Measurements from ENCODE around the gene TBC1D1.

Gene TBC1D1

DNA sequence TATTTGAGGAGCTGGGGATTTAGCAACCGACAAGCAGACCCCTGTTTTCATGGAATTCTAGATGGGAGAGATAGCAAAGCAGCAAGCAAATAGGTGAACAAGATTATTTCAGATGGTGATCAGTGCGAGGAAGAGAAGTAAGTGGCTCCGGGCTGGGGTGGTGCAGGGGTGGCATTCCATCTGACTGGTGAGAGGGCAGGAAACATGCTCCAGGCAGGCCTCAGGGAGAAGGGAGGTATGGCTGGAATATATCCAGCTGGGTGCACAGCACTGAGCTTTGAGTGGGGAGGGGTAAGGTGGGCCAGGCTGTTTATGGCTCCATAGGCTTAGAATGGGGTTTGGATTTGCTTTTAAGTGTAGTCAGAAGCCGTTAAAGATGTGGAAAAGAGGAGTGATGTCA is 90.5 kb downstream of the TBC1D1 start:
- H3K9me3 Mint-ChIP-seq: no peaks in the 10 kb centered on the region
- DNase-seq (ENCODE audit: low spot score in 2 of 2) (no peak), ATAC-seq (no peak)
- H3K4me3 Mint-ChIP-seq: no peak overlapping the region
- peaks cover 33% of the 10 kb centered on the region for H3K4me1 Mint-ChIP-seq
- H3K27ac Mint-ChIP-seq: no peak overlapping the region
- H3K36me3 Mint-ChIP-seq: no peaks in the 10 kb centered on the region

DNA sequence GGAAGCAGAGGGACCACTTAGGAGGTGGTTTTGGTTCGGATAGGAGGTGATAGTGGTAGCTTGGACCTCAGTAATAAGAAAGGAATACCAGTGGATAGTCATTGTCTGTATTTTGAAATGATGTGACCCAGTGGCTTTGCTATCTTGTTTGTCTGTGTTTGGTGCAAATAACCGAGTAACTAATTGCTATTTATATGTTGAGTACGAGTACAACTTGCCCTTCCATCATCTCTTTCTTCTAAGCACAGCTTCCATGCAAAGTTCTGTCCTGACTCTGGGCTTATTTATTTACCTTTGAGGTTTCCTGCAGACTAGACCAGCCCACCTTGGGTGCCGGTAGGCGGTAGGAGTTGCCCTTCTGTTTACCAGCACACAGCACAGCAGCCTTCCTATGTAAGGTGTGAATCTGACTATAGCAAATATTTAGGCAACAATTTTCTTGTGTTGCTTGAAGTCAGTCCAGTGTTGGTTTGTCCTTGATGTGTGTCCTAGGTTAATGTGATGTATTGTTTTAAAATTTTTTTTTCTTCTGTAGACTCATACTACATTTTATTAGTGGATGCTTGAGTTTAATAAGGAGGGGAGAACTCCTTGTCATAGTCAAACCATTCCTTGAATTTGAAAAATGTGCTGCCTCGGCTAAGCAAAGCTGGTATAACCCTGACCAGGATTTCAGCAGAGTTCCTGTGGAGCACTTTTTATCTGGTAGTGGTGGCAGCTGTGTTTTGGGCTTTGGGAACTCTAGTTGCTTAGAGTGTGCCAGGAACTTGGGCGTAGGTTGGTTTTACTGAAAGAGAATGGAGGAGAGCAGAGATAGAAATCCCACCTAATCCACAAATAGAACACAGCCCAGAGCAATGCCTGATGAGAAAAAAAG is 91.2 kb downstream of the TBC1D1 start:
- ATAC-seq: no peak
- Mint-ChIP-seq H3K4me3 (no peak overlapping the region), H3K4me1 (peaks cover 33% of the 10 kb centered on the region), H3K36me3 (no peaks in the 10 kb centered on the region), H3K9me3 (no peaks in the 10 kb centered on the region), H3K27ac (no peak overlapping the region)
- DNase-seq (ENCODE audit: low spot score in 2 of 2): no peak

- ATAC-seq (no peak), DNase-seq (ENCODE audit: low spot score in 2 of 2) (no peak)
- Mint-ChIP-seq H3K36me3 (no peaks in the 10 kb centered on the region), H3K27ac (no peak overlapping the region), H3K4me3 (no peak overlapping the region), H3K4me1 (peaks cover 33% of the 10 kb centered on the region), H3K9me3 (no peaks in the 10 kb centered on the region)
These were observed 91.9 kb downstream of the TBC1D1 start for GRCh38 chr4:37982736-37983135.

GRCh38 chr4:37983951-37984350 is 93.1 kb downstream of the TBC1D1 start:
- ATAC-seq (no peak), DNase-seq (ENCODE audit: low spot score in 2 of 2) (no peak)
- no peaks in the 10 kb centered on the region for H3K36me3 Mint-ChIP-seq
- H3K9me3 Mint-ChIP-seq: no peaks in the 10 kb centered on the region
- peaks cover 25% of the 10 kb centered on the region for H3K4me1 Mint-ChIP-seq
- H3K4me3 Mint-ChIP-seq: no peak overlapping the region
- no peak overlapping the region for H3K27ac Mint-ChIP-seq

DNA sequence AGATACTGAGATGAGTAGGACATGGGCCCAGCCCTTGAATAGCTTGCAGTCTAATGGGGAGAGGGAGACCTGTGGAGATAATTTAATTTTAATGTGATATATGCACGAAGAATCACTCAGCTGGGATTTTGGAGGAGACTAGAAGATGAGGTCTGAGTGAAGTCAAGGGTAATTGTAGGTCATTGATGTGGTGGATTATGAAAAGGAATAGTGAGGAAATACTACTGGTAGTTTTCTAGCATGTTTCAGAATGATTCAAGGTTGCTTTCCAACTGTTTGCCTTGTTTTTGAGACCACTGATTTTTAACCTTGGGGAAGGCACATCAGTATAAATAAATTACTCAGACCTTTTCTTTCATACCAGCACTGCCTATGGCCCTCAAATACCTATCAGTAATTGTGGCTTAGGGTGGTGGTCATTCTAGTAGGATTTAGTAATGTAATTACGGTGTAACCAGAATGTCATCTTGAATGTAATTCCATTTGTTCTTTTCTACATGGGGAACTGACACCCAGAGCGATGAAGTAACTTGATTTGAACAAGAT is 94.9 kb downstream of the TBC1D1 start:
- ATAC-seq: peak; percentile 40
- H3K27ac Mint-ChIP-seq: no peak overlapping the region
- peaks cover 25% of the 10 kb centered on the region for H3K4me1 Mint-ChIP-seq

DNA sequence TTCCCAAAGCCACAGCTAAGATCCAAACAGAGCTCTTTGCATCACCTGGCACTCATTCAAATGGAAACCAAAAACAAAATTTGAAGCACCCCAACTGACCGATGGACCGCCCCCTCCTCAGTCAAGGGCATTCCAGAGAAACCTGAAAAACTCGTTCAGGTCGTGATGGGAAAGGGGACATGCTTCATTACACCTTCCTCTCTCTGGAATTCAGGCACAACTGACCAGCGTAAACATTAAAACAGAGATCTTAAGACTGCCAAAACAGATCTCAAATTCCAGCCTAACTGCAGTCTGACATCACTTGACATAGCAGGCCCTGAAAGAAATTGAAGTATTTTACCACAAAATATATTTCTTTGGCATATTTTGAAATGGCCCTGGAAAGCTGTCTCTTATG is 97.8 kb downstream of the TBC1D1 start:
- DNase-seq (ENCODE audit: low spot score in 2 of 2) (no peak), ATAC-seq (no peak)
- Mint-ChIP-seq H3K9me3 (no peaks in the 10 kb centered on the region), H3K4me3 (no peak overlapping the region), H3K27ac (no peak overlapping the region), H3K4me1 (peaks cover 15% of the 10 kb centered on the region), H3K36me3 (no peaks in the 10 kb centered on the region)

More for the DNA sequence above, 94.9 kb downstream of the TBC1D1 start:
- no peaks in the 10 kb centered on the region for H3K9me3 Mint-ChIP-seq
- no peak for DNase-seq (ENCODE audit: low spot score in 2 of 2)
- no peaks in the 10 kb centered on the region for H3K36me3 Mint-ChIP-seq
- H3K4me3 Mint-ChIP-seq: no peak overlapping the region

DNA sequence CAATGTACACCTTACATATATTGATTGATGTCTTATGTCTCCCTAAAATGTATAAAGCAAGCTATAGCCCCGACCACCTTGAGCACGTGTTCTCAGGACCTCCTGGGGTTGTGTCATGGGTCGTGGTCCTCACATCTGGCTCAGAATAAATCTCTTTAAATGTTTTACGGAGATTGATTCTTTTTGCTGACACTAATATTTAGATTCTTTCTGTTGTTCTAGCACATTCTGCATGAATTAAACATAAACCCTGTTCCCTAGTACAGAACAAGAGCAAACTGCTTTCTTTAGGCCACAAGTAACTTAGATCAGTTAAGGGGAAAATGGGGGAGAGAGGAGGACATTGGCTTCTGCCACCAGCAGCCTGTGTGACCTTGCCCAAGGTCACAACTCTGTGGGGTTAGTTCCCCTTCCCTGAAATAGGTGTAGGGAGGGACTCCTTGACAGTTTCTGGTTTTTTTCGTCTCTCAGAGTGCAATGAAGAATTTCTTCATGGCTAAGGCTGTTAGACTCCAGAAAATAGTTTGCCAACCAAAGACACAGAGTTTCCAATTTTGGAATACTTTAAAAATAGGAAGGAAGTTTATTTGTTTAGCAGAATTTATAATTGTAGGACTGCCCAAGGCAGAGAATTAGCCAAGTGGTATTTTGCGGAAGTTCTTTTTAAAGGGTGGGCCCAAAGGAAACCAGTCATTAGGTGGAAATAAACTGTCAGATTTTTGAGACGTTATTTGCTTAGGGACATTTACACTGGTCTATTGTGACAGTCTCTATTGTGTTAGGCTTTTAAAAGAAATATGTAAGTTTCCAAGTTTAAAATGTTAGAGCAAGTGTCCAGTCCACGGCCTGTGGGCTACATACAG is 98.7 kb downstream of the TBC1D1 start:
- H3K4me3 Mint-ChIP-seq: no peak overlapping the region
- DNase-seq (ENCODE audit: low spot score in 2 of 2) (no peak), ATAC-seq (no peak)
- H3K9me3 Mint-ChIP-seq: no peaks in the 10 kb centered on the region
- peaks cover 20% of the 10 kb centered on the region for H3K4me1 Mint-ChIP-seq
- H3K36me3 Mint-ChIP-seq: no peaks in the 10 kb centered on the region
- H3K27ac Mint-ChIP-seq: no peak overlapping the region

- Mint-ChIP-seq H3K9me3 (no peaks in the 10 kb centered on the region), H3K4me1 (peaks cover 26% of the 10 kb centered on the region), H3K4me3 (no peak overlapping the region), H3K27ac (no peak overlapping the region), H3K36me3 (no peaks in the 10 kb centered on the region)
- ATAC-seq (no peak), DNase-seq (ENCODE audit: low spot score in 2 of 2) (no peak)
These were observed 99.9 kb downstream of the TBC1D1 start for GRCh38 chr4:37990731-37991245.

DNA sequence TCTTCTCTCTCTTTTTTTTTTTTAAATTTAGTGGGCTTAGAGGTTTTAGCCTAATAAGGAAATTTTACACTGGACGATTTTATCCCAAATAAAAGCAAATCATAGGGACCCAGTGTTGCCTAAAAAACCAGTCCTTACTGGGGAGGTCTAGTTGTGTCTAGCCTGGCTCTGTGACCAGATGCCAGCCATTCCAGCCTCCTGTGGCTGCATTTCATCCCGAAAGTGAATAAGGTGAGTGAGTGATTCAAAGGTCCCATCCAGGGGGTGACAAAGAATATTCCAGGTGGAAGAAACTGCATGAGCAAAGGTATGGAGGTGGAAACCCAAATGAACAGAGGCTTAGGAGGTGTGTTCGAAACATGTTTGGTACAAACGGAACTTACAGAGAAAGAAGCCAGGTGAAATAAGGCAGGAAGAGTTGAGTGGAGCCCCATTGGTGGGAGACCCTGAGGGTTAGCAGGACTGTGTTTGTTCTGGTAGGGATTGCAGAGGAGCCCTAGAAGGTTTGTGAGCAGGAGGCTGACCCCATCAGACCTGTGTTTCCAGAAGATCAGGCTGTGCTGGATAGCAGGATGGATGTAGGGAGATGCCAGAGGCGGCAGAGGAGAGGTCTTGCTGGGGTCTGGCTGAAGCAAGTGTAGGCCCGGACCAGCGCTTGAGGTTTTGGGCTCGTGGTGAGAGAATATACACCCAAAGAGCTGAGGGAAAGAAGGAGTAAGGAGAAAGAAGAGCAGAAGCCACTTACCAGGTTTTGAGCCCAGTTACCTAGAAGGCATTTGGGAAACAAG is 100.9 kb downstream of the TBC1D1 start:
- ATAC-seq (no peak), DNase-seq (ENCODE audit: low spot score in 2 of 2) (no peak)
- Mint-ChIP-seq H3K27ac (peak overlapping the region; percentile 41), H3K36me3 (no peaks in the 10 kb centered on the region), H3K4me1 (peaks cover 28% of the 10 kb centered on the region), H3K9me3 (no peaks in the 10 kb centered on the region), H3K4me3 (no peak overlapping the region)

DNA sequence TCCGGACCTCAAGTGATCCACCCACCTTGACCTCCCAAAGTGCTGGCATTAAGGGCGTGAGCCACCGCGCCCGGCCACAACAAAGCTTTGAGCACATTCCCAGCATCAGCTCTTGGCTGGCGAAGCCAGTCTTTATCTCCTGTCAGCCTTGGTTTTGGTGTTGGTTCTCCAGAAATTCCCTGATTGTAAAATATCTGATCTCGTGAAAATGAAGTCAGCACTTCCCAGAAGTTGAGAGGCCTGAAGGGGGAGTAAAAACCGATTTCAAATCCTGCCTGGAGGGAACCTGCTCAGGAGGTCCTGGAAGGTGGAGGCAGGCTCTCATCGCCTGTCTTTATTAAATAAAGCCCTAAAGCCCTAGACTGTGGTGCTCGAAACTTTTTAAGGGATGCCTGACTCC is 102.9 kb downstream of the TBC1D1 start:
- no peak overlapping the region for H3K27ac Mint-ChIP-seq
- no peaks in the 10 kb centered on the region for H3K9me3 Mint-ChIP-seq
- no peak overlapping the region for H3K4me3 Mint-ChIP-seq
- peaks cover 39% of the 10 kb centered on the region for H3K4me1 Mint-ChIP-seq
- ATAC-seq (no peak), DNase-seq (ENCODE audit: low spot score in 2 of 2) (no peak)
- H3K36me3 Mint-ChIP-seq: no peaks in the 10 kb centered on the region

DNA sequence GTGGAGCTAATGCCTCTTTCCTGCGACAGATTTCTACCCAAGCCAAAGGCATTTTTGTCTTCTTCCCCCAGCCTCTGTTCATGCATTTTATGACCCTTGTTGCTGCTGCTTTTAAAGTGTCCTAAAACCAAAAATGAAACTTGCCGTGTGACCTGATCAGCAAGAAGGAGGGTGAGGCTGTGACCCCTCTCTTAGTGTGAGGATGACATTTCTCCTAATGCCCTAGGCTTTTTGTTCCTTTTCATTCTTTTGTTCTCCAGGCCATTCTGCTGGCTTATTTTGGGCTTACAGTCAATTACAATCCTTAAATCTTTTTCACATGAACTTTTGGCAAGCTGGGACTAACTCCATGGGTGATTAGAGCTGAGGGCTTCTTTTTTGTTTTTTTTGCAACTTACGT is 103.7 kb downstream of the TBC1D1 start:
- ATAC-seq: no peak
- H3K36me3 Mint-ChIP-seq: no peaks in the 10 kb centered on the region
- H3K27ac Mint-ChIP-seq: peak overlapping the region; percentile 68
- H3K9me3 Mint-ChIP-seq: no peaks in the 10 kb centered on the region
- H3K4me3 Mint-ChIP-seq: no peak overlapping the region
- peaks cover 46% of the 10 kb centered on the region for H3K4me1 Mint-ChIP-seq
- no peak for DNase-seq (ENCODE audit: low spot score in 2 of 2)

DNA sequence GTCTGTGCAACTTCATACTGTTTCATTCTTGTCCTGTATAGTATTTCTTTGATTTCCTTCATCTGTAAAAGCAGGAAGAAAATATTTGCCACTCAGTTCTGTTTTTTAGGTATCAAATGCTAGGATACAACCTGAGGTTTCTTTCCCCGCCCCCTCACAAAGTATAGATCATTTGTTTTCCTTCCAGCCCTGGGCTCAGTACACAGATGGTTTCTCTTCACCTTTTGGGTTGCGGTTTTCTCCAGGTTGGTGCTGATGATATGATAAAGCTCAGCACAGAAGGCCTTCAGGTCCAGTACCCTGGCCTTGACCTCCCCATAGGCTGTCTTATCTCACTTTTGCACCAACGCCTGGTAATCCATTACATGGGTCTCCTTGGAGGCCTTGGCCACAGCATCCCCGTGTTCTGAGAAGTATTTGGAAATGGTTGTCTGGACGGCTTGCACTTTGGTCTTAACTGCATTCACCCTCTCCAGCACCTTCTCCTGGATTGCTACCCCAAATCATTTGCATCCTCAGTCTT is 104.5 kb downstream of the TBC1D1 start:
- DNase-seq (ENCODE audit: low spot score in 2 of 2) (peak in 1 of 2 donors; percentile 35), ATAC-seq (no peak)
- Mint-ChIP-seq H3K9me3 (no peaks in the 10 kb centered on the region), H3K36me3 (no peaks in the 10 kb centered on the region), H3K4me1 (peaks cover 46% of the 10 kb centered on the region), H3K27ac (peak overlapping the region; percentile 68), H3K4me3 (no peak overlapping the region)

DNA sequence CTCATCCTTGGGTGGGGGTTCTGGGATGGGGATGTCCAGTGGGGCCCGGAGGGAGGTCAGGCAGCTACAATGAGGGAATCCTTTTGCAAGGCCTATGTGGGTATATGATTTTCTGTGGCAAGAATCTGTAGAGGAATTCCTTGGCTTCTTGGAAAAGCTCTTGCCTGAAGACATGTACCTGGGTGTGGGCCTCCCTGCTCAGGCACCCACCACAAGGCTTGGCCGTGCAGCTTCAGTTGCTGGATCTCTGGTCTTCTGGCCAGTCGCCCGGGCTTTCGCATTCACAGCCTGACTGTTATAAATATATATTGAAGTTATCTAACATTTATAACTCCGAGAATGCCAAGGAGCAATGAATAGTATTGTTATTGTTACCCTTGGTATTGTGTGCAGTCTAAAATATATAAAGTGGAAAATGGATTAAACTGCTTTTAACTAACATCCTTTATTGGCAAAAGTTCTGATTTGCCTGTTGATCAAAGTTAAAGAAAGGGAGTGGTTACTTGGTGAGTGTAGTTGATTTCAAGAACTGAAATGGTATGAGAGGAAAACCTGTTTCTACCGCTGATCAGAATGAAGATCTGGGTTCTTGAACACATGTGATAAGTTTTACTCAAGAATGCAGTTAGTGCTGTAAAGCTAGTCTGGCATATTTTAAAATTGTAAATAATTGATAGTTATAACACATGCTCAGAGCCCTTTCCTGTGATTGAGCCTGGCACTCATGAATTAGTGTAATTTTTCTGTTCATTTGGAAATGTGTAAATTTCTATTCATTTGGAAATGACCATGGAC is 105.3 kb downstream of the TBC1D1 start:
- Mint-ChIP-seq H3K36me3 (no peaks in the 10 kb centered on the region), H3K27ac (no peak overlapping the region), H3K4me1 (peaks cover 46% of the 10 kb centered on the region), H3K9me3 (no peaks in the 10 kb centered on the region), H3K4me3 (no peak overlapping the region)
- DNase-seq (ENCODE audit: low spot score in 2 of 2): no peak
- no peak for ATAC-seq

DNA sequence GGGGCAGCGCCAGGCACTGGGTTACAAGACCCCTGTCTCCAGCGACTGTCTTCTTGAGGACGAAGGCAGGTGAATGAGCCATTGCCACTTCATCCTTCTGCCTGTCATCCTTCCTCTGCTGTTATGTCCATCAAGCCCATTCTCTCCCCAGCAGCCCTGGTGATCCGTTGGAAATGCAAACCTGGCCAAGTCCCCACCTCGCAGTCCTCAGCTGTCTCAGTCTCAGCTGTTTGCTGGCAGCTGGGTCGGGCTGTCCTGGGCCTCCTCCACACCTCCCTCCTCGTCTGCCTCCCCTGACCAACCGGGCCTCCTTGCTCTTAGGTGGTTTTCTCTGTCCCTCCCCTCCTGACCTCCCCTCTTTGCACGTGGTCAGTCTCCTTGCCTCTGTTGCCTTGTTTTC is 107.3 kb downstream of the TBC1D1 start:
- no peak for ATAC-seq
- H3K9me3 Mint-ChIP-seq: no peaks in the 10 kb centered on the region
- H3K36me3 Mint-ChIP-seq: no peaks in the 10 kb centered on the region
- H3K27ac Mint-ChIP-seq: peak overlapping the region; percentile 24
- H3K4me1 Mint-ChIP-seq: peaks cover 47% of the 10 kb centered on the region
- no peak overlapping the region for H3K4me3 Mint-ChIP-seq
- peak in 1 of 2 donors; percentile 40 for DNase-seq (ENCODE audit: low spot score in 2 of 2)

Data from stimulated activated effector memory CD8-positive, alpha-beta T cell treated with anti-CD3 and anti-CD28 coated beads, Interleukin-12 subunit alpha, Interleukin-12 subunit beta, amount 100 ng/mL, for 72 hours (primary cell).